IMR-90 (cell line): Measurements from ENCODE around the gene TCTA.

Source experiments
- CHD1 ChIP-seq: IDR thresholded peaks from 2 replicates; pipeline ENCODE4 v1.6.1; 2012; ENCODE audit warnings: low read depth, low read length, improper control_type of control experiment
- FOS ChIP-seq: fragments of 150-350 bp; IDR thresholded peaks from 2 replicates; pipeline ENCODE4 v1.6.1; 2016; ENCODE audit warnings: low read depth, low read length
- MAFK ChIP-seq: IDR thresholded peaks from 2 replicates; pipeline ENCODE4 v1.6.1; 2012; ENCODE audit warnings: low read depth, low read length, improper control_type of control experiment
- MAZ ChIP-seq: IDR thresholded peaks from 2 replicates; pipeline ENCODE4 v1.6.1; 2012; ENCODE audit warnings: low read depth, mild to moderate bottlenecking, low read length, improper control_type of control experiment, moderate library complexity, borderline replicate concordance
- POLR2A ChIP-seq: IDR thresholded peaks from 2 replicates; pipeline ENCODE4 v1.6.1; 2012; ENCODE audit warnings: mild to moderate bottlenecking, low read depth, low read length
- TF ChIP-seq, protein P1 (sequence below): conservative IDR thresholded peaks from 2 replicates; pipeline ENCODE4 v1.5.1; 2012; ENCODE audit warnings: mild to moderate bottlenecking, low read depth, low read length, improper control_type of control experiment
- TF ChIP-seq, protein P2 (sequence below): fragments of 150-350 bp; IDR thresholded peaks from 2 replicates; pipeline ENCODE4 v1.6.1; 2016; ENCODE audit warnings: low read depth, mild to moderate bottlenecking, low read length, moderate library complexity, borderline replicate concordance

DNA sequence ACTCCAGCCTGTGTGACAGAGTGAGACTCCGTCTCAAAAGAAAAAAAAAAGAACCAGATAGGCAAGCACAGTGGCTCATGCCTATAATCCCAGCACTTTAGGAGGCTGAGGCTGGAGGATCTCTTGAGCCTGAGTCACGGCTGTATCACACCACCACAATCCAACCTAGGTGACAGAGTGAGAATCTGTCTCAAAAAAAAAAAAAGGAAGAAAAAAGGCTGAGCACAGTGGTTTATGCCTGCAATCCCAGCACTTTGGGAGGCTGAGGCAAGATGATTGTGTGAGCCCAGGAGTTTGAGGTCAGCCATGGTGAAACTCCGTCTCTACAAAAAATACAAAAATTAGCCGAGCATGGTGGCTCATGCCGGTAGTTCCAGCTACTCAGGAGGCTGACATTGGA lies 22.5 kb downstream of the TCTA start:
- TF ChIP-seq, protein P1, sequence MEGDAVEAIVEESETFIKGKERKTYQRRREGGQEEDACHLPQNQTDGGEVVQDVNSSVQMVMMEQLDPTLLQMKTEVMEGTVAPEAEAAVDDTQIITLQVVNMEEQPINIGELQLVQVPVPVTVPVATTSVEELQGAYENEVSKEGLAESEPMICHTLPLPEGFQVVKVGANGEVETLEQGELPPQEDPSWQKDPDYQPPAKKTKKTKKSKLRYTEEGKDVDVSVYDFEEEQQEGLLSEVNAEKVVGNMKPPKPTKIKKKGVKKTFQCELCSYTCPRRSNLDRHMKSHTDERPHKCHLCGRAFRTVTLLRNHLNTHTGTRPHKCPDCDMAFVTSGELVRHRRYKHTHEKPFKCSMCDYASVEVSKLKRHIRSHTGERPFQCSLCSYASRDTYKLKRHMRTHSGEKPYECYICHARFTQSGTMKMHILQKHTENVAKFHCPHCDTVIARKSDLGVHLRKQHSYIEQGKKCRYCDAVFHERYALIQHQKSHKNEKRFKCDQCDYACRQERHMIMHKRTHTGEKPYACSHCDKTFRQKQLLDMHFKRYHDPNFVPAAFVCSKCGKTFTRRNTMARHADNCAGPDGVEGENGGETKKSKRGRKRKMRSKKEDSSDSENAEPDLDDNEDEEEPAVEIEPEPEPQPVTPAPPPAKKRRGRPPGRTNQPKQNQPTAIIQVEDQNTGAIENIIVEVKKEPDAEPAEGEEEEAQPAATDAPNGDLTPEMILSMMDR = no peak
- no peak for TF ChIP-seq POLR2A
- TF ChIP-seq, protein P2, sequence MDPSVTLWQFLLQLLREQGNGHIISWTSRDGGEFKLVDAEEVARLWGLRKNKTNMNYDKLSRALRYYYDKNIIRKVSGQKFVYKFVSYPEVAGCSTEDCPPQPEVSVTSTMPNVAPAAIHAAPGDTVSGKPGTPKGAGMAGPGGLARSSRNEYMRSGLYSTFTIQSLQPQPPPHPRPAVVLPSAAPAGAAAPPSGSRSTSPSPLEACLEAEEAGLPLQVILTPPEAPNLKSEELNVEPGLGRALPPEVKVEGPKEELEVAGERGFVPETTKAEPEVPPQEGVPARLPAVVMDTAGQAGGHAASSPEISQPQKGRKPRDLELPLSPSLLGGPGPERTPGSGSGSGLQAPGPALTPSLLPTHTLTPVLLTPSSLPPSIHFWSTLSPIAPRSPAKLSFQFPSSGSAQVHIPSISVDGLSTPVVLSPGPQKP = no peak
- TF ChIP-seq MAZ = no peak
- no peak for TF ChIP-seq MAFK
- no peak for TF ChIP-seq CHD1
- TF ChIP-seq FOS = no peak
